Heart left ventricle (tissue), 16 donors: ENCODE measurements around the gene SUPT4H1. TPM values are rescaled to one million over a fixed set of nuclear protein-coding genes. Genes with fewer than 3 reads are reported as not detected.

Experiments
- ATAC-seq, 4 donors: fragments of 200-7000 bp; cut with Tn5 transposase; one replicate each; pipeline ENCODE4 v1.9.1; 2020 to 2022; ENCODE audit warnings: moderate library complexity in 4 of 4, mild to moderate bottlenecking in 3 of 4, moderate number of reproducible peaks in 1 of 4
- DNase-seq, 5 donors: peaks; one replicate each; pipeline ENCODE4 v3.0.0-alpha.2; 2020
- H3K27ac ChIP-seq, 12 donors: fragments of 200-600 bp; sonication (generic) in 4 of 12; one replicate each; pipeline versions ENCODE4 v1.5.0 to v1.8.0; 2016 to 2022; ENCODE audit warnings: mild to moderate bottlenecking in 2 of 12
- H3K27me3 ChIP-seq, 9 donors: fragments of 200-600 bp; sonication (generic) in 2 of 9; one replicate each; pipeline versions ENCODE4 v1.5.1 to v1.8.0; 2016 to 2022; ENCODE audit warnings: mild to moderate bottlenecking in 3 of 9
- H3K36me3 ChIP-seq, 9 donors: fragments of 200-600 bp; sonication (generic) in 2 of 9; one replicate each; pipeline versions ENCODE4 v1.5.0 to v1.8.0; 2018 to 2022; ENCODE audit warnings: mild to moderate bottlenecking in 2 of 9
- H3K4me1 ChIP-seq, 12 donors: fragments of 200-600 bp; sonication (generic) in 4 of 12; one replicate each; pipeline versions ENCODE4 v1.5.0 to v1.8.0; 2016 to 2022; ENCODE audit warnings: mild to moderate bottlenecking in 3 of 12
- H3K4me3 ChIP-seq, 12 donors: fragments of 200-600 bp; sonication (generic) in 4 of 12; one replicate each; pipeline versions ENCODE4 v1.5.0 to v1.8.0; 2017 to 2022; ENCODE audit warnings: mild to moderate bottlenecking in 9 of 12, moderate library complexity in 4 of 12
- H3K9me3 ChIP-seq, 12 donors: fragments of 200-600 bp; sonication (generic) in 4 of 12; one replicate each; pipeline versions ENCODE4 v1.5.0 to v1.8.0; 2016 to 2022; ENCODE audit warnings: mild to moderate bottlenecking in 1 of 12
- CTCF ChIP-seq, 12 donors: fragments of 200-600 bp; sonication (generic) in 4 of 12; IDR thresholded peaks; one replicate each; pipeline versions ENCODE4 v1.5.0 to v1.8.0; 2018 to 2022; ENCODE audit warnings: antibody characterized with exemption in 12 of 12, mild to moderate bottlenecking in 5 of 12
- POLR2A ChIP-seq, 2 donors: fragments of 450-650 bp; IDR thresholded peaks; one replicate each; pipeline ENCODE4 v1.6.1; 2017; ENCODE audit warnings: antibody characterized with exemption in 2 of 2, mild to moderate bottlenecking in 2 of 2, moderate library complexity in 2 of 2
- WGBS, 4 donors: extraction: QIAGEN DNeasy Blood & Tissue Kit in 2 of 4; methylation state at CpG; one replicate each; pipeline versions ENCODE4 v1.1.5 to v1.1.7; 2013 to 2018; 5-methylcytosine and 5-hydroxymethylcytosine counted together
- intact Hi-C, 10 donors: fragments of 100-400 bp; cut with DNase I; formaldehyde crosslinking; loops; one replicate each; pipeline versions ENCODE4 v1.11.1 to v1.14.2; 2022
- polyA plus RNA-seq, 2 donors: library from polyadenylated mRNA; stranded (reverse); fragments of 200-250 nt; gene quantifications; one replicate each; pipeline ENCODE4 v1.2.3, GENCODE V29; 2013
- total RNA-seq, 9 donors: library from RNA; depleted of rRNA in 2 of 9; stranded (reverse); fragments of >200 nt in 2 of 9; fragmentation: NEBNext Ultra II Directional in 3 of 9; extraction: Animal tissue kit (Norgen Biotek cat#: 25700) in 3 of 9; gene quantifications; one replicate each; pipeline versions ENCODE4 v1.1.0 to v1.2.4, GENCODE V29; 2016 to 2023
- donor health status: ischemic (EF 13 %, LVEDD 7.1; RV severe dilation, severe dysfunction).
- donor health status: healthy with polysubstance abuse.
- donor health status: DM: no; HTN: yes; CAD: no.
- donor health status: DM: no; HTN: no; CAD: no.
- donor health status: ischemic (EF 25% LVEDD 6.9; RV normal size, moderate dysfunction).
- donor health status: ischemic (EF 25% LVEDD 5.7; RV mildly dilated, moderate dysfunction).
- donor health status: healthy.
- donor health status: DM: yes; HTN: yes; CAD: no.
- donor health status: ischemic (EF 35%, LVEDD 5.7; RV mildly dilated, moderate dysfunction).
- donor health status: nonischemic (EF 11% LVEDD 7.7; RV severe dilation, severe dysfunction).
- donor health status: DM: yes; HTN: yes; CAD: no.
- donor health status: PGD.
- donor health status: ischemic (EF 29% LVEDD 5.4; RV normal size, mild dysfunction).
- donor health status: nonischemic (EF 23%, LVEDD 6.1; RV moderate dilation, normal function).

Gene SUPT4H1
- total and polyA plus RNA-seq, 11 donors = 44.1 to 92.7 (median 58.0) TPM

- H3K27me3 ChIP-seq = no peaks in the 10 kb centered on the region
- DNase-seq = no peak
- no peaks in the 10 kb centered on the region for H3K9me3 ChIP-seq
- TF ChIP-seq CTCF (IDR thresholded peaks at IDR 0.05) (no peak), POLR2A (IDR thresholded peaks at IDR 0.05) (no peak)
- no peak for ATAC-seq
- H3K4me1 ChIP-seq = peaks cover 0 to 1% (median 0%) of the 10 kb centered on the region in 12 donors
- peaks cover 0 to 9% (median 0%) of the 10 kb centered on the region in 9 donors for H3K36me3 ChIP-seq
- no peak overlapping the region for H3K4me3 ChIP-seq
- 78 to 90% (median 86%) methylated on average over 14 to 16 of the region's 16 CpGs for WGBS, 4 donors
- no peak overlapping the region for H3K27ac ChIP-seq
- intact Hi-C loops = loop anchor here in 1 of 10 donors (5.0 kb wide), 1 partner anchor 54 kb away; no protein-coding TSS in a partner anchor
Measured at GRCh38 chr17:58358408-58359172, 6.6 kb upstream of the SUPT4H1 start.

GRCh38 chr17:58357312-58358297, 5.6 kb upstream of the SUPT4H1 start:
- H3K36me3 ChIP-seq = peaks cover 0 to 9% (median 0%) of the 10 kb centered on the region in 9 donors
- no peaks in the 10 kb centered on the region for H3K9me3 ChIP-seq
- peaks cover 0 to 11% (median 8%) of the 10 kb centered on the region in 12 donors for H3K4me1 ChIP-seq
- 87 to 94% (median 91%) methylated on average over 16 to 22 of the region's 22 CpGs for WGBS, 4 donors
- no peak for DNase-seq
- no peak for ATAC-seq
- TF ChIP-seq POLR2A (IDR thresholded peaks at IDR 0.05) (no peak), CTCF (IDR thresholded peaks at IDR 0.05) (no peak)
- no peak overlapping the region for H3K27ac ChIP-seq
- intact Hi-C loops = loop anchor here in 1 of 10 donors (5.0 kb wide), 1 partner anchor 55 kb away; no protein-coding TSS in a partner anchor
- no peaks in the 10 kb centered on the region for H3K27me3 ChIP-seq
- no peak overlapping the region for H3K4me3 ChIP-seq

- Histone ChIP-seq H3K27me3 (no peaks in the 10 kb centered on the region), H3K27ac (no peak overlapping the region), H3K36me3 (peaks cover 0 to 9% (median 0%) of the 10 kb centered on the region in 9 donors), H3K9me3 (no peaks in the 10 kb centered on the region), H3K4me1 (peaks cover 0 to 16% (median 10%) of the 10 kb centered on the region in 12 donors), H3K4me3 (no peak overlapping the region)
- TF ChIP-seq CTCF (IDR thresholded peaks at IDR 0.05) (no peak), POLR2A (IDR thresholded peaks at IDR 0.05) (no peak)
- WGBS, 4 donors = 79 to 93% (median 91%) methylated on average over 1 of the region's 1 CpG
- intact Hi-C loops = loop anchor here in 1 of 10 donors (5.0 kb wide), 1 partner anchor 56 kb away; no protein-coding TSS in a partner anchor
- ATAC-seq (no peak), DNase-seq (no peak)
Measured at GRCh38 chr17:58356231-58356630, 4.2 kb upstream of the SUPT4H1 start.
